HG03064 (cell line): ENCODE data around the gene MKKS.
A peak's percentile ranks its signal among the peaks of the same experiment; 100 is the strongest.

Experiments
- ATAC-seq: cut with Tn5 transposase; IDR thresholded peaks from one replicate; pipeline ENCODE4 v1.9.1; 2021; ENCODE audit warnings: low read depth; ENCODE audit not compliant: unreplicated experiment

MKKS gene

GRCh38 chr20:10371467-10371866 lies 62.6 kb downstream of the MKKS start:
- ATAC-seq: no peak

GRCh38 chr20:10370091-10370887 lies 63.7 kb downstream of the MKKS start:
- ATAC-seq: no peak

- no peak for ATAC-seq
Observed at GRCh38 chr20:10369723-10370090, 64.3 kb downstream of the MKKS start.

GRCh38 chr20:10368702-10369041 lies 65.3 kb downstream of the MKKS start:
- ATAC-seq: no peak

GRCh38 chr20:10367943-10368701 lies 65.9 kb downstream of the MKKS start:
- no peak for ATAC-seq

GRCh38 chr20:10367693-10367942 lies 66.4 kb downstream of the MKKS start:
- ATAC-seq: no peak

- no peak for ATAC-seq
Observed at GRCh38 chr20:10366898-10367692, 66.9 kb downstream of the MKKS start.

GRCh38 chr20:10362674-10363073 lies 71.3 kb downstream of the MKKS start:
- ATAC-seq: peak; percentile 67

GRCh38 chr20:10360878-10361277 lies 73.1 kb downstream of the MKKS start:
- no peak for ATAC-seq

- no peak for ATAC-seq
Observed at GRCh38 chr20:10359621-10360040, 74.4 kb downstream of the MKKS start.

GRCh38 chr20:10357974-10358373 lies 76.0 kb downstream of the MKKS start:
- ATAC-seq: no peak

GRCh38 chr20:10357061-10357708 lies 76.8 kb downstream of the MKKS start:
- ATAC-seq: no peak

- no peak for ATAC-seq
Observed at GRCh38 chr20:10356628-10357027, 77.4 kb downstream of the MKKS start.

GRCh38 chr20:10352934-10353824 lies 80.8 kb downstream of the MKKS start:
- no peak for ATAC-seq
